Spleen (tissue), 7 donors: ENCODE data around the gene FMNL1.

Source experiments
- POLR2A ChIP-seq, 3 donors: fragments of 450-650 bp; IDR thresholded peaks; one replicate each; pipeline ENCODE4 v1.5.1; 2017; ENCODE audit warnings: antibody characterized with exemption in 3 of 3, mild to moderate bottlenecking in 1 of 3
- POLR2AphosphoS5 ChIP-seq, 3 donors: sonication (generic); formaldehyde crosslinking; IDR thresholded peaks; one replicate each; pipeline ENCODE4 v1.5.1; 2017; ENCODE audit warnings: antibody characterized with exemption in 3 of 3
- TF ChIP-seq, protein P1 (sequence below), 11 experiments: fragments of 200-600 bp in 7 of 11; fragments of 450-650 bp in 4 of 11; sonication (generic) in 4 of 11; IDR thresholded peaks in 8 of 11; conservative IDR thresholded peaks in 3 of 11; 1 replicate in 7 of 11; 2 replicates in 4 of 11; pipeline versions ENCODE4 v1.4.0 to v1.8.0; 2016 to 2021; ENCODE audit warnings: antibody characterized with exemption in 11 of 11, inconsistent platforms in 4 of 11, mild to moderate bottlenecking in 1 of 11
- donor health status: DM: no; HTN: no; CAD: no; lungs with moderate emphysema.
- donor health status: DM: no; HTN: no; CAD: no.
- donor health status: DM: no; HTN: no; CAD: no.

DNA sequence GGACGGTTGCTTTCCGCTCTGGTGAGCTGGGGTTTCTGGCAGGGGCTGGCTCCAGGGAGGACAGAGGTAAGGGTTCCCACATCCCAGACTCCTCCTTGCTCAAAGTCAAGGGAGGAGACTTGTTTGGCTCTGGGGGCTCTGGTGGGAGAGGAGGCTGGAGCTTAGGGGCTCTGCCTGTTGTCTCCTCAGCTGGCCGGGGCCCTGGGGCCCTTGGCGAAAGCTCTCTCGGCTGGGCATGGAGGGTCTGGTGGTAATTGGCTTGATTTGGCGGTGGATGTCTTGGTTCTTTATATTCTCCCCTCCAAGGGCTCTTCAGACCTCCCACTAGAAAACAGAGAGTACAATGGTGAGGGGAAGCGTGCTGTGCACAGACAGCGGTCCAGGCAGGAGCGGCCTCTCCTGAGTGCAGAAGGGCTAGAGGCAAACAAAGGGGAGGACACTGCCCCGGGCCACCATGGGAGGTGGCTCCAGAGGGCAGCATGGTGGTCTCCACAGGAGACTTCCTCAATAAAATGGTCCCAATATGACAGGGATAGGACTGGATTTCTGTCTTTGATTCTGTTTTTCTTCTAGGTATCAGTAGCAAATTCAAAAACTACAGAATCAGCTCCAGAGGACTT is 45.9 kb downstream of the FMNL1 start:
- TF ChIP-seq, protein P1, sequence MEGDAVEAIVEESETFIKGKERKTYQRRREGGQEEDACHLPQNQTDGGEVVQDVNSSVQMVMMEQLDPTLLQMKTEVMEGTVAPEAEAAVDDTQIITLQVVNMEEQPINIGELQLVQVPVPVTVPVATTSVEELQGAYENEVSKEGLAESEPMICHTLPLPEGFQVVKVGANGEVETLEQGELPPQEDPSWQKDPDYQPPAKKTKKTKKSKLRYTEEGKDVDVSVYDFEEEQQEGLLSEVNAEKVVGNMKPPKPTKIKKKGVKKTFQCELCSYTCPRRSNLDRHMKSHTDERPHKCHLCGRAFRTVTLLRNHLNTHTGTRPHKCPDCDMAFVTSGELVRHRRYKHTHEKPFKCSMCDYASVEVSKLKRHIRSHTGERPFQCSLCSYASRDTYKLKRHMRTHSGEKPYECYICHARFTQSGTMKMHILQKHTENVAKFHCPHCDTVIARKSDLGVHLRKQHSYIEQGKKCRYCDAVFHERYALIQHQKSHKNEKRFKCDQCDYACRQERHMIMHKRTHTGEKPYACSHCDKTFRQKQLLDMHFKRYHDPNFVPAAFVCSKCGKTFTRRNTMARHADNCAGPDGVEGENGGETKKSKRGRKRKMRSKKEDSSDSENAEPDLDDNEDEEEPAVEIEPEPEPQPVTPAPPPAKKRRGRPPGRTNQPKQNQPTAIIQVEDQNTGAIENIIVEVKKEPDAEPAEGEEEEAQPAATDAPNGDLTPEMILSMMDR (IDR thresholded peaks at IDR 0.05 in 8 of 11, conservative IDR thresholded peaks at IDR 0.05 in 3 of 11), result no peak
- TF ChIP-seq POLR2AphosphoS5 (IDR thresholded peaks at IDR 0.05), result peak in 1 of 3 donors; percentile 38
- no peak for TF ChIP-seq POLR2A (IDR thresholded peaks at IDR 0.05)
